Measurements from ENCODE around the gene SUFU. TPM values are rescaled to one million over a fixed set of nuclear protein-coding genes. Genes with fewer than 3 reads are reported as not detected.

The SUFU gene
- total and polyA plus RNA-seq, 2 experiments from 2014 or later = 2.8 to 5.6 TPM

GRCh38 chr10:102514487-102515311 lies 10.9 kb downstream of the SUFU start:
- no peaks in the 10 kb centered on the region for H3K9me3 Mint-ChIP-seq
- H3K27me3 Mint-ChIP-seq (ENCODE audit: insufficient read depth, low read depth, poor library complexity) = peaks cover 2% of the 10 kb centered on the region
- H3K36me3 Mint-ChIP-seq (ENCODE audit: low read depth) = peaks cover 3% of the 10 kb centered on the region; the same call in 1 of the 3 replicates
- no peaks in the 10 kb centered on the region; the same call in none of the 2 replicates for H4K20me1 ChIP-seq (replicated peaks; ENCODE audit: insufficient read depth)
- no peak overlapping the region for H3K27ac Mint-ChIP-seq
- H3K4me2 ChIP-seq = no peak overlapping the region
- H3K27me3 ChIP-seq (ENCODE audit: insufficient read depth) = no peaks in the 10 kb centered on the region
- no peak overlapping the region for H3K27ac ChIP-seq (ENCODE audit: low read depth)
- H3K9me2 ChIP-seq (ENCODE audit: insufficient read depth) = no peaks in the 10 kb centered on the region
- H3K36me3 ChIP-seq (ENCODE audit: insufficient read depth) = no peaks in the 10 kb centered on the region
- H3F3A ChIP-seq (replicated peaks; ENCODE audit: low read depth) = no peaks in the 10 kb centered on the region
- TF ChIP-seq POLR2AphosphoS5 (IDR thresholded peaks at IDR 0.05; ENCODE audit: low read depth) = no peak
- no peak for TF ChIP-seq NANOG (IDR thresholded peaks at IDR 0.05; ENCODE audit: borderline replicate concordance)
- TF ChIP-seq REST (IDR thresholded peaks at IDR 0.05; ENCODE audit: unreplicated experiment) = no peak
- TF ChIP-seq EZH2phosphoT487 (IDR thresholded peaks at IDR 0.05; ENCODE audit: unreplicated experiment) = no peak
- TF ChIP-seq ZNF462 (CRISPR knock-in tag; IDR thresholded peaks at IDR 0.05) = no peak
- TF ChIP-seq CREB1 (CRISPR knock-in tag; IDR thresholded peaks at IDR 0.05; ENCODE audit: low read depth) = no peak
- no peak for TF ChIP-seq EZH2 (IDR thresholded peaks at IDR 0.05; ENCODE audit: low read depth, unreplicated experiment)
- no peak for TF ChIP-seq JUNB (IDR thresholded peaks at IDR 0.05; ENCODE audit: unreplicated experiment)
- TF ChIP-seq STAT1 (IDR thresholded peaks at IDR 0.05; ENCODE audit: unreplicated experiment) = no peak
- no peak for TF ChIP-seq ZNF331 (CRISPR knock-in tag; IDR thresholded peaks at IDR 0.05; ENCODE audit: low read depth)
- TF ChIP-seq, protein P1, sequence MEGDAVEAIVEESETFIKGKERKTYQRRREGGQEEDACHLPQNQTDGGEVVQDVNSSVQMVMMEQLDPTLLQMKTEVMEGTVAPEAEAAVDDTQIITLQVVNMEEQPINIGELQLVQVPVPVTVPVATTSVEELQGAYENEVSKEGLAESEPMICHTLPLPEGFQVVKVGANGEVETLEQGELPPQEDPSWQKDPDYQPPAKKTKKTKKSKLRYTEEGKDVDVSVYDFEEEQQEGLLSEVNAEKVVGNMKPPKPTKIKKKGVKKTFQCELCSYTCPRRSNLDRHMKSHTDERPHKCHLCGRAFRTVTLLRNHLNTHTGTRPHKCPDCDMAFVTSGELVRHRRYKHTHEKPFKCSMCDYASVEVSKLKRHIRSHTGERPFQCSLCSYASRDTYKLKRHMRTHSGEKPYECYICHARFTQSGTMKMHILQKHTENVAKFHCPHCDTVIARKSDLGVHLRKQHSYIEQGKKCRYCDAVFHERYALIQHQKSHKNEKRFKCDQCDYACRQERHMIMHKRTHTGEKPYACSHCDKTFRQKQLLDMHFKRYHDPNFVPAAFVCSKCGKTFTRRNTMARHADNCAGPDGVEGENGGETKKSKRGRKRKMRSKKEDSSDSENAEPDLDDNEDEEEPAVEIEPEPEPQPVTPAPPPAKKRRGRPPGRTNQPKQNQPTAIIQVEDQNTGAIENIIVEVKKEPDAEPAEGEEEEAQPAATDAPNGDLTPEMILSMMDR (conservative IDR thresholded peaks at IDR 0.05; ENCODE audit: low read depth in 2 of 2) = no peak
- no peak for TF ChIP-seq ETS1 (IDR thresholded peaks at IDR 0.05)
- TF ChIP-seq ZNF114 (CRISPR knock-in tag; IDR thresholded peaks at IDR 0.05) = no peak
- ATAC-seq = no peak
- DNase-seq (ENCODE audit: low spot score) = no peak
- no peak overlapping the region for H3K4me3 ChIP-seq
- H2AFZ ChIP-seq = no peak overlapping the region
- no peaks in the 10 kb centered on the region for H3K4me1 ChIP-seq (ENCODE audit: insufficient read depth)
- no peaks in the 10 kb centered on the region for H3K79me2 ChIP-seq (replicated peaks; ENCODE audit: insufficient read depth)
- H3K4me3 Mint-ChIP-seq = no peak overlapping the region
- H3K4me1 Mint-ChIP-seq = no peaks in the 10 kb centered on the region
